Left cardiac atrium (tissue), 4 donors: ENCODE measurements around the gene MEF2C. TPM values are rescaled to one million over a fixed set of nuclear protein-coding genes. Genes with fewer than 3 reads are reported as not detected.
"Not testable (repeated sequence)": the region's sequence is repeated elsewhere in the genome, so short reads cannot be mapped to it uniquely, and the experiment has no call there.

Experiments used
- ATAC-seq, 2 donors: fragments of 200-7000 bp; cut with Tn5 transposase; one replicate each; pipeline ENCODE4 v1.9.1; 2020; ENCODE audit warnings: mild to moderate bottlenecking in 2 of 2, moderate library complexity in 2 of 2
- DNase-seq: peaks from one replicate; pipeline ENCODE4 v3.0.0-alpha.2; 2020
- intact Hi-C, 2 donors: fragments of 100-400 bp; cut with DNase I; formaldehyde crosslinking; loops; one replicate each; pipeline versions ENCODE4 v1.14.1 to v1.15.1; 2022 to 2023
- total RNA-seq, 2 donors: library from RNA; stranded (reverse); fragmentation: NEBNext Ultra II Directional; extraction: Animal tissue kit (Norgen Biotek cat#: 25700); gene quantifications; one replicate each; pipeline ENCODE4 v1.2.1, GENCODE V29; 2021
- donor health status: DM: no; HTN: yes; CAD: no.
- donor health status: DM: no; HTN: yes; CAD: no; lungs with severe emphysema.
- donor health status: DM: yes; HTN: yes; CAD: no.
- donor health status: Dilated cardiomyopathy.

The MEF2C gene
- total RNA-seq, 2 donors from 2014 or later: 48.3 to 53.7 TPM

DNA sequence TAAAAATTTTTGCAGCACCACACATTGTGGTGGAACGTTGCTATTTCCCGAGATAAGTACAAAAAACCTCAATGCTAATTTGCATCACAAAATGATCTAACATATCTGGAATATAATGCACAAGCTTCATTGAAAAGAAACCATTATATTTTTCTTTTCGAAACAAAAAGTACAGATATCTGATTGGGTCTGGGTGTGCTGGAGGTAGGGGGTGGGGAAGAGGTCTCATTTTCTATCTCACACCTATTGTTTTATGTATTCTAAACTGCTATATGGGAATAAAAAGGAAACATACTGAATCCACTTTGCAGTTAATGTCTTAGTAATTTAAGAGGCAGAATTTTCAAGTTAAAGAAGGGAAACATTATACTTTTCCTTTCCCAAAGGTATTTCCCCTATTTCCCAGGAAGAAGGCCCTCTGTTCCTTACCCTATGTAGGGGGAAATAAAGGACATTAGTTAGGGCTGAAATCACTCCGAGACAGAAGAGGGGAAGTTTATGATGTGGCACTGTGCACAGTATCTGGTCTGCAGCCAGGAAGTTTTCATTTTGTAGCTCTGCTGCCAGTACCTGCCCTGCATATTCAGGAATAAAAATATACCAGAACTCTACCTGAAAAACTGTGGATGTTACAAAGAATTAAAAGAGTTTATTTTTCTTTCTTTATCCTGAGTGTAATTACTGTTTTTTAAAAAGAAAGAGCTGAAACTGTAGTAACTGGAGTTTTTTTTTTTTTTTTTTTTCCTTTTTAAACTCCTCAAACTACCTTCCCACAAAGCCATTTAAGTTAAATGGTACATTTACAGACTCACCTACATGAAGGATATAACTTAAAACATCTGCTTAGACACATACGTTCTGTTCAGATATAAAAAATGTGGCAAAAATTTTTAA is 7.4 kb downstream of the MEF2C start:
- intact Hi-C loops: no loop called here

DNA sequence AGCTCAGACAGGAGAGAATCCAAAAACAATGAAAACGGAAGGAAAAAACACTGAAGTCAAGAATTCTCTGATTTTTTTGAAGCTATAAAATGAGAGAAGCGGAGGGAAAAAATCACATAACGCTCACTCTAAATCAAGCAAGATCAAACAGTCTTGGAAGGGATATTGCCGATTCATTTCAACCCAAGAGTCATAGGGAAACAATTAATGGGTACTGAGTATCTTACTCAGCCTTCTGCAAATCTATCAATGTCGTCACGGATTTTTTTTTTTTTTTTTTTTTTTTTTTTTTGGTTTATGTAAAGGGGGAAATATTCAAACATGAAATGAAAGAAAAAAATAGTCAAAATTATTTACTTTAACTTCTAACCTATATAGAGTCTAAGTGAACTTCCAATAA is 9.5 kb downstream of the MEF2C start:
- ATAC-seq: no peak
- DNase-seq: no peak
- intact Hi-C loops: no loop called here

More for the DNA sequence above, 7.4 kb downstream of the MEF2C start:
- no peak for DNase-seq
- ATAC-seq: peak; percentile 42 to 50

DNA sequence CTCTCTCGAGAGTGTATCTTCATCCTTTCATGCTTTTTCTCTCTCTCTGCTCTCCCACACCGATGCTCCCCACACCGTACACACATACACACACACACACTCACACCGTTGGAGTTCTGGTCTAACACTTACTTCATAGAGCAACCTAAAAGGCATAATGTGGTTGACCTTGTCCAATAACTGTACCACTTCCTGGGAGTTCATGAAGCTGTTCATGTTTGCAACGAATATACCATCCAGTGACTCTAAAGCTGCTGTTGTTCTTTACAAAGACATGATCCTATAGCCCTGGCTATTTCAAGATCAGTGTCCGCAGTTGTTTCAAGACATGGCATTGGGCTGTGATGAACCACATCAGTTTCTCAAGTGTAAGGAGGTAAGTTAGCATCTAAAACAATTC is 10.0 kb downstream of the MEF2C start:
- no peak for ATAC-seq
- intact Hi-C loops: no loop called here
- no peak for DNase-seq

DNA sequence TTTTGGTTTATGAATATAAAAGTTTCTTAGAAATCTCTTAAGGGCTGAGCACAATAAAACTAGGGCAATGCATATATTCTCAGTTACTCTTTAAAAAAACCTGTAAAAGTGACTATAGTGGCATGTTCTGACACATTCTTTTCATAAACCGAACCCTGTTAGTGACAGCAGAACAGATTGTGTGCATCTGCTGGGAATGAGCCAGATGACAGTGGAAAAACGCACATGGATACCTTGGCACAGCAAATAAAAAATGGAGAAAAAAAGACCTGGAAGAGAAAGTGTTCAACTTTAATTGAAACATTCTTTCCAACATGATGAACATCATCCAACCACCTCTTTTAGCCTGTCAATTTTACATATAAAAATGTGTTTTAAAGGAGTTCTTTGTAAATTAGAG is 12.7 kb downstream of the MEF2C start:
- DNase-seq (peak; percentile 17), ATAC-seq (no peak)
- intact Hi-C loops: no loop called here

DNA sequence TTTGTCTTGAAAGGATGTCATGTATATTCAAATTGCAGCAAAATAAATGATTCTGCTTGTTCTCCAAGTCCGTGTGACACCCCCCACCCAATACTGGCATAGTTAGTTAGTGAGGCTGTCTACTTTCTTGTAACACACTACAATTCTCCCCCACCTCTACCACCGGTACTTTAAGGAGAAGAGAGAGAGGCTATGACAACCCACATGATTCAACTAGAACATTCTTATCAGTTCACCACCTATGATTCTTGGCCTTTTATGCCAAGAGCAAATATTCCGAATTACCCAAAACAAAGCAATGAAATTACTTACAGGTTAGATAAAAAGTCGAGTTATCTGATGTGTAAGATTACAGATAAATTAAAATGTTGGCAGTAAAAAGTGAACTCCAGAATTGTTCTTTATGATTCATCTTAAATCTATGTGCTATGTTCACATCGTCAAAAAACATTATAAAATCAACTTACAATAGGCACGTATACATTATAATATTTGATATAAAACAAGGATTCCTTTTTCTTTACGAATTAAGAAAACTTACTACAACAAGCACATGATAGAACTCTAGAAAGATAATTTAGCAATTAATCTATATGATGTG is 14.4 kb downstream of the MEF2C start:
- intact Hi-C loops: no loop called here
- ATAC-seq: no peak
- no peak for DNase-seq

DNA sequence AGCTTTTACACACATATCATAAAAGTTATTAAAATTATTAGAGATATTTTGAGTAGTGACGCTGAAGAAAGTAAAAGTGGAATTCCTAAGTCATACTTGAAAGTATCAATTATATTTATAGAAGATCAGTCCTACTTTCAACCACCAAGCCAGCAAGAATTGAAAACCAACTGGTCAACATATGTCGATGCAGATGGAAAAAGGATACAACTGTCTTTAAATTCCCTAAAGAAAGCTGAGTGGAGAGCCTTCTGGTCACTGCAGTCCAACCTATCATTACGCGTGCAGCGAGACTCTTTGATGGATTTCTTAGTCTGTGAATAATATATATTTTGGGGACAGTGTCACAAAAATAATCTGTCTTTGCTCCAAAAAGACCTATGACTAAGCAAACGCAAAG is 15.3 kb downstream of the MEF2C start:
- no peak for ATAC-seq
- DNase-seq: no peak
- intact Hi-C loops: no loop called here

DNA sequence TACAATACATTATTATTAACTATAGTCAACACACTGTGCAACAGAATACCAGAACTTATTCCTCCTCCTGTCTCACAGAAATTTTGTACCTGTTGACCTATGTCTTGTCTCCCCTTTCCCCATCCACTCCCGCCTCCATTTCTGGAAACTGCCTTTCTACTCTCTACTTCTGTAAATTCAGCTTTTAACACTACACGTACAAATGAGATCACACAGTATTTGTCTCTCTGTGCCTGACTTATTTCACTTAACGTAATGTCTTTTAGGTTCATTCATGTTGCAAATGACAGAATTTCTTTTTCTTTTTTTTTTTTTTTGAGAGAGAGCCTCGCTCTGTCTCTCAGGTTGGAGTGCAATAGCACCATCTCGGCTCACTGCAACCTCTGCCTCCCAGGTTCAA is 19.5 kb downstream of the MEF2C start:
- DNase-seq: no peak
- no peak for ATAC-seq
- intact Hi-C loops: no loop called here

DNA sequence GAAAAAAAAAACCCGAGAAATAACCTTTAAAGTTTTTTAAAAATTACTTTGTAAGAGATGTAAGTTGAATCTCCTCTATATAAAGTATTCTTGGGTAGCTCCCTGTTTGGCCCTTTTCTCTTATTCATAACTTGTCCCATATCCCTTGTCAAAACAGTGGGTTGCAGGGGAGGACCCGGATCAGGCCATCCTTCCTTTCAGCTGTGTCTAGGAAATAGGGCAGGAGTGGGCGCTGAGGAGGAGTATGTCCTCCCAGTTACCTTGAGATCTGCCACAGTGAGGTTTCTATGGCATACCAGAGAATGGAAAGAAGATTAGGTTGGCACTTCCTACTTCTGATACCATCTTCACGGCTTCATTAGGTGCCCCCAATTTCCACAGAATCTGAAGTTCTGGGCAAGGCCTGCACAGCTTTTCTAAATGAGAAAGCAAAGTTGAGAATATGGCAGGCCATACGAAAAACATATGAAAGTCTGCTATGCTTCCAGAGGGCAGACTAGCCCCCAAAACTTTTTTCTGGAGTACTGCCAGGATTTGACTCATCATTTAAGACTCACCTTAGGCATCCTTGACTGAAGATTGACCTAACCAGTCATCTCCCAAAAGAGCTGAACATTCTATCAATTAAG is 20.3 kb downstream of the MEF2C start:
- intact Hi-C loops: no loop called here
- ATAC-seq: no peak
- DNase-seq: no peak

DNA sequence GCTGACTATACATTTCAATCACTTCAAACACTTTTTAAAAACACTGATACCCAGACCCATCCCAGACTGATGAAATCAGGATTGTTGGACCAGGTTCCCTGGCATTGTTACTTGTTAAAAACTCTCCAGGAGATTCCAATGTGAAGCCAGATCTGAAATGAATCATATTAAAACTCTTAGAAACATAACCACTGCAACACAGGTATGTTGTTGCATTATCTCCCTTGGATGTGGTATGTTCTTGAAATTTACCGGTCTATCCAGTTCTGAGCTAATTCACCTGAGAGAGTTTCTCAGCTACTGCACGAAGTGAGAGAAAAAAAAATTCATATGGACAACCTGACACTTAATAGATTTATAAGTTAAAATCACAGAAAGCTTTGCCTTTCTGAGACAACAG is 21.8 kb downstream of the MEF2C start:
- DNase-seq (no peak), ATAC-seq (no peak)
- intact Hi-C loops: no loop called here

DNA sequence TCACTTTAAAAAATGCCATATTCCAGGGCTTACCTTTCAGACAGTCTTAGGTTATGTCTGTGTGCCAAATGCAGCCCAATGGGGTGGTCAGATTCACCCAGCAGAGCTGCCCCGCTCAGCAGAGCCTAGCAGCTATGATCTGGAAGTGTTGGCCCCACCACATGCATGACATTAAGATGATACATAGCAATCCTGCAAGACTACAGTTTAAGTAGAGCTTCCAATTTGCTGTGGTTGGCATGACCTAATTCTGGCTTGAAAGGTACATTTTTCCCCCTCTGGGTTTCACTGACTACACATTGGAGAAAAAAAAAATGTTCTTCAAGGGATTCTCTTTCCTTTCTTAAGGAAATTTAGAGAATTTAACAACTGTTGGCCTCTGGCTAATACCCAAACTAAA is 22.5 kb downstream of the MEF2C start:
- intact Hi-C loops: no loop called here
- no peak for DNase-seq
- ATAC-seq: peak in 1 of 2 donors; percentile 32

DNA sequence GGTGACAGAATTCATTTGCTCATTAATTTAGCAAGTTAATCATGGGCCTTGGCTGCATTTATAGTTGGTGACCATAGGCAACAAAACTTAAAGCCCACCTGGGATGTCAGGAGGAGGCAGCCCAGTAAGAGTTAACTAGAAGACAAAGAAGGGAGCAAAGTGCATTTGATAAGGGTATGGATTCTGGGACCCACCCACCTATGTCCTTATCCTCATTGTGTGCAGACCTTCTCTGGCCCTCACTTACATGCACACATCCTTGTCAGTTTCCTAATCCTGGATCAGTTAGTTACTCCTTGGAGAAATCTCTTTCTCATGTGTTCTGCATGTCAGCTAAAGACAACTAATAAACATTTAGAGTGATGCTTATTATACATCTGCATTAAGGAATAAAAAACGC is 24.6 kb downstream of the MEF2C start:
- DNase-seq: no peak

DNA sequence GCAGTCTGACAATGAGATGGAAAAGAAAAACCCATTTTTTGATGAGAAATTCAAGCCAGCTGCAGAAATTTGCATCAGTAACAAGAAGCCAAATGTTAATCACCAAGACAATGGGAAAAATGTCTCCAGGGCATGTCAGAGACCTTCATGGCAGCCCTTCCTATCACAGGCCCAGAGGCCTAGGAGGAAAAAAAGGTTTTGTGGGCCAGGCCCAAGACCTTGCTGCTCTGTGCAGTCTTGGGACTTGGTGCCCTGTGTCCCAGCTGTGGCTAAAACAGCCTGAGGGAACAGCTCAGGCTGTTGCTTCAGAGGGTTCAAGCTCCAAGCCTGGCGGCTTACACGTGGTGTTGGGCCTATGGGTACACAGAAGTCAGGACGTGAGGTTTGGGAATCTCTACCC is 26.6 kb downstream of the MEF2C start:
- DNase-seq, intact Hi-C loops, ATAC-seq: not testable (repeated sequence)

More for the DNA sequence above, 24.6 kb downstream of the MEF2C start:
- intact Hi-C loops: no loop called here
- ATAC-seq: no peak

DNA sequence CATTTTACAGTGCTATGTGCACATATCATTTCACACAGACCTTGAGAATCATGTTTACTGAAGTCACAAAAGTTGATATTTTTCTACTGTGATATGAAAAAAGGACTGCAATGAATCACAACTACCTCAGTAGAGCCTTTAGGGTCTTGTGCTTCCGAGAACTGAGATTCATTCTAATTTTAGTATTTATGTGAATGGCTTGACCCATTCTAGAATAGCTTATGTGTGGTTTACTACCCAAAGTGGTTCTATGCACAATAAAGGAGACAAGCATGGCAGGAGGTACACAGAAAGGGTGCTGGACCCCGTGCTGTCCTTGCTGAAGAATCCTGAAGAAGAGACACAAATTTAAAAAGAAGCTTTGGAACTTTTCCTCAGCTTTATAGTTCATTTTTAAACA is 28.2 kb downstream of the MEF2C start:
- no peak for DNase-seq
- no peak for ATAC-seq
- intact Hi-C loops: no loop called here

DNA sequence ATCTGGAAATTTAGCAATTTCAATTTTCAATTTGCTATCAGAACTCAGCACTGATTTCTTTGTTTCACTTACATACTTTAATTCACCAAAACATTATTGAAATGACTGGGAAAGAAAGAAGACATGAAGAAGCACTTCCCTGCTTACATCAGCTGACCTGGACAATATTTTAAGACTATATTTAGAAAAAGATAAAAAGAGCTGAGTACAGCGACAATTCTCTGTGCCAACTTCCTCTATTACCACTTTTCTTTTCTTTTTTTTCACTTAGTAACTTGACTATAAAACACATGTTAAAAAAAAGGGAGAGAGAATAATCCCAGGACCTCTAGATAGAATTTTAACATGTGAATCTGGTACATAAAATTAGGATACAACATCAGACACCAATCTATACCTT is 35.6 kb downstream of the MEF2C start:
- ATAC-seq (no peak), DNase-seq (no peak)
- intact Hi-C loops: no loop called here

DNA sequence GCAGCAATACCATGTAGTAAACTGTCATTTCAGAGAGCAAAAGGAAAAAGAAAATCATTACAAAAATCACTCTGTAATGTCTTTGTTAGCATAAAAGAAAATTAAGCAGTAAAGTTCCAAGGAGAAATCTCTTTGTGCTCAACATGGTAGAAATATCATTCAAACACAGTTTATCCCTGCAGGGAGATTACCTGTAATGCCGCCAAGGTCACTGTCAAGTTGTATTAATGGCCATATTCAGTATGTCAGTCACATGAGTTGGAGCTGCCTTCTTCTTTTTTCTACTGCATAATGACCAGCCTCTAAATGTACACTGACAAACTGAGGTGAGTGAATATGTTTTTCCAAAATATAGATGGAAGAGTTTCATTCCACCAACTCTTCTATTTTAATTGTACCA is 36.5 kb downstream of the MEF2C start:
- no peak for ATAC-seq
- intact Hi-C loops: no loop called here
- no peak for DNase-seq

DNA sequence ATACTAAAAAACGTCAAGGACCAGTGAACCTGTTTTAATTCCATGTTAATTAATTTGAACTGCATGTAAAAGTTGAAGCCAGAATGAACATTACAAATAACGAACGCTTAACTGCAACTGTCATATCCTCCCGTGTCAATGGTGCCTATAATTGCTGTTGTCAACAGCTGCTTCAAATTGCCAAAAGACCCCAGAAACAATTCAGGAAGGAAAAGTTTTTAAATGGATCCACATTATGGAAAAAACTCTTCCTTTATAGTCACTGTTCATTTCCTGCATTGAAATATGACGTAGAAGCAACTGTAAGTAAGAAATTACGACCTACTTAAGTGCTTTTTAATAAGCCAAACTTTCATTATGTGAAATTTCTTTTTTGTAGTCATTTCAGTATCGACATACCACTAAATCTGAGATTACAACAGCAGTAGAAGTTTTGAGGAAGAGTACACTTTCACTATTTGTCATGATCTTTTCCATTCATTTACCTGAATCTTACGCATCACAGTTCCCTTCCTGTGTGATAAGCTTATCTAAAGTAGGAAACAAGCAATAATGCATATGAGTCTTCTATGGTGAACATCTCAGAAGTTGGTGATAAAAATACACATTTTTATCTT is 37.8 kb downstream of the MEF2C start:
- ATAC-seq (no peak), DNase-seq (no peak)
- intact Hi-C loops: no loop called here

DNA sequence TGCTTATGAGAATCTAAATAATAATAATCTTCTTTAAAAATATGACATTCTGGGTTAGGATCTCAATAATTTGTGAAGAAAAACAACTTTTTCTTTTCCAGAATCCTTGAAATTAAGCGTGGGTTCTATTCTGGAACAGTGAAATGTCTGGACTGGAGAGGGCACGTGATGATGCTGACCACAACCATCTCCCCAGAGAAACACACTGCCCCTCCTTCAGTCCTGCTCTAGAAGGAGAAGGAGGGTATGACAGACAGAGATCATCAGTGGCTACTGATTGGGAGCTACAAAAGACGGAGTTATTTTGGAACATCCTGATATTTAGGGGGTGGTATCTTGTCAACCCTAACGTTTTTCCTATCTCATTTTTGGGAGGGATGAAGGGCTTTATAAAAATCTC is 40.2 kb downstream of the MEF2C start:
- intact Hi-C loops: no loop called here
- ATAC-seq: peak in 1 of 2 donors; percentile 41

DNA sequence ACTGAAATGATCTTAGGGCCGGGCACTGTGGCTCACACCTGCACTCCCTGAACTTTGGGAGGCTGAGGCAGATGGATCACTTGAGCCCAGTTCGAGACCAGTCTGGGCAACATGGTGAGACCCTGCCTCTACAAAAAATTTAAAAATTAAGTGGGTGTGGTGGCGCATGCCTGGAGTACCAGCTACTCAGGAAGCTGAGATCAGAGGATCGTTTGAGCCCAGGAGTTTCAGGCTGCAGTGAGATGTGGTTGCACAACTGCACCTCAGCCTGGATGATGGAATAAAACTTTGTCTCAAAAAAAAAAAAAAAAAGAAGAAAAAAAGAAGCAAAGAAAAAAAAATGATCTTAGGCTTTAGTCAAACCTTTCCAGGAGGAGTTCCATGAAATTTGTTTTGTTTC is 41.8 kb downstream of the MEF2C start:
- DNase-seq (no peak), ATAC-seq (no peak)
- intact Hi-C loops: no loop called here

More for the DNA sequence above, 40.2 kb downstream of the MEF2C start:
- DNase-seq: no peak

DNA sequence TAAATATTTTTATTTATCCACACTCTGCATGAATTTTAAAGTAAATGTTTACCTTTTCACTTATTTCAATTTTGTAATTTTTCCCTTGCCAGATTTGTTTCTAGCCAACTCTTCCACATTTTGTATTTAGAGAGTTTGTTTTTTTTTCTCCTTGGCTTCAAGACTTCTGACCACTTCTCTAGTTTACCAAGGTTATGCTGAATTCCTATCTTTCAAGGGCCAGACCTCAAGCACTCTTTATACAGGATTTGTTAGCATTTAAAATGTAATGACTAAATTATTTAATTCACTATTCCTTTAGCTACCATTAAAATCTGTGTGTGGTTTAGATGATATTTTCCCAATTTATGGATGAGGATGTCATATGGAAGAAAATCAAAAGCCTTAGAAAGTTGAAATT is 42.5 kb downstream of the MEF2C start:
- DNase-seq: no peak
- ATAC-seq: no peak
- intact Hi-C loops: no loop called here

DNA sequence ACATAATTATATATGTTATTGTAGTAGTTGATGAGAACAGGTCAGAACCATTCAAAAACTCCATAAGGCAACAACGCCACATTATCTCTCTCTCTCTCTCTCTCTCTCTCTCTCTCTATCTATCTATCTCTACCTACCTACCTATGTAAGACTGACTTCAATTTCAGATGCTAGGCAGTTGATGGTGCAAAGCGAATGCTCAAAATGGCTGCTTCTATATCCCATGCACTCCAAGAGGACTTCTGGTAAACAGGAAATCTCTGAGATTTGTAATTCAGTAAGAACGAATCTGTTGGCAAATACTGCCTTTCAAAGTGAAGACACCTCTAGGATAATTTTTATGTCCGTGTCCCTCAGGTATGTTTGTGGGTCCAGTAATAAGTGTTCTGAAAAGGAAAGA is 43.7 kb downstream of the MEF2C start:
- DNase-seq: no peak
- intact Hi-C loops: loop anchor here (10.0 kb wide), 2 partner anchors 46 to 104 kb away; partner anchors contain the start of gene MEF2C (in 1 of the 2)
- ATAC-seq: no peak
